NOMO-1 treated with DMSO at 0.1 percent for 48 hours (cell line): ENCODE measurements around the gene FAM20C.
"Not testable (repeated sequence)": the region's sequence is repeated elsewhere in the genome, so short reads cannot be mapped to it uniquely, and the experiment has no call there.

ENCODE experiments used
- DNase-seq: peaks from one replicate; lab custom pipeline; 2025; ENCODE audit not compliant: unreplicated experiment; lab: John Stamatoyannopoulos, UW

The FAM20C gene

DNA sequence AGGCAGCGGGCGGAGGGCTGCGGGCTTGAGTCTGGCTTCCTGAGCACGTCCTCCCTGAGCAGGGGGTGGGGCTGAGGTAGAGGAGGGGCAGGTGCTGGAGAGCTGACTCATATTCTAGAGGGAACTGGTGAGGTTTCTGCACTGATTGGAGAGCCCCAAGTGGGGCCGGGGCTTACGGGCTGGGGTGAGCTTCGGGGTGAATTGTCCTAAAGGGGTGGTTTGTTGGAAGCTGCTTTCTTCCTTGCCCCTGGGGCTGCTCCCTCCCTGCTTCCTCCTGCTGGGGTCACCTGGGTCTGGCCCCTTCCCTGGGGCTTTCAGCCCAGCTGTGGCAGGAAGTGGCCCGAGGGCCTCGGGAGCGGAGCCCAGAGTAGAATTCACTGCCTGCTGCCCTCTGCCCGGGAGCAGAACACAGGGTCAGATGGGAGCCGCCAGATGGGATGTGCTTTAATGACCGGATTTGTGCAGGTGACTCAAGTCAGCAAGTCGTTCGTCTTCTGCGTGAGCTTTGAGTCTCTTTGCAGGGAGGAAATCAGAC is 48.6 kb downstream of the FAM20C start:
- no peak for DNase-seq

DNA sequence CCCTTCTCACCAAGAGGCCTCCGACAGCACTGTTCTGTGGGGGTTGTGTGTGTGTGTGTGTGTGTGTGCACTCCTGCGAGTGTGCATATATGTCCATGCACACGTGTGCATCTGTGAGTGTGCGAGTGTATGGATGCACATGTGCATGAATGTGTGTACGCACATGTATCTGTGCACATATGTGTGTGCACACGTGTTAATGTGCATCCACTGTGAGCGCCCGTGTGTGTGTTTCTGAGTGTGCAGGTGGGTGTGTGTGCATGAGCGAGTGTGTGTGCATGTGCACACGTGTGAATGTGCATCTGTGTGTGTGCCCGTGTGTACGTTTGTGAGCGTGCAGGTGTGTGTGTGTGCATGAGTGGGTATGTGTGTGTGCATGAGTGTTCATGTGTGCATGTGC is 49.1 kb downstream of the FAM20C start:
- DNase-seq = no peak

DNA sequence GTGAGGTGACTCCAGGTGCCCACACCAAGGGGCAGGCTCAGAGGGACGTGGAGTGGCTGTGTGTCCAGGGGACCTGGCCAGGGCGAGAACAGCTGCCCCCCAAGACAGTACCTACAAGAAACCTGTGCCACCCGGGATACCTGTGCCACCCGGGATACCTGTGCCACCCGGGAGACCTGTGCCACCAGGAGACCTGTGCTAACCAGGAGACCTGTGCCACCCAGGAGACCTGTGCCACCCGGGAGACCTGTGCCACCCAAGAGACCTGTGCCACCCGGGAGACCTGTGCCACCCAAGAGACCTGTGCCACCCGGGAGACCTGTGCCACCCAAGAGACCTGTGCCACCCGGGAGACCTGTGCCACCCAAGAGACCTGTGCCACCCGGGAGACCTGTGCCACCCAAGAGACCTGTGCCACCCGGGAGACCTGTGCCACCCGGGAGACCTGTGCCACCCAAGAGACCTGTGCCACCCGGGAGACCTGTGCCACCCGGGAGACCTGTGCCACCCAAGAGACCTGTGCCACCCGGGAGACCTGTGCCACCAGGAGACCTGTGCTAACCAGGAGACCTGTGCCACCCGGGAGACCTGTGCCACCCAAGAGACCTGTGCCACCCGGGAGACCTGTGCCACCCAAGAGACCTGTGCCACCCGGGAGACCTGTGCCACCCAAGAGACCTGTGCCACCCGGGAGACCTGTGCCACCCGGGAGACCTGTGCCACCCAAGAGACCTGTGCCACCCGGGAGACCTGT is 50.6 kb downstream of the FAM20C start:
- DNase-seq = not testable (repeated sequence)

- DNase-seq = not testable (repeated sequence)
These were observed 51.2 kb downstream of the FAM20C start for GRCh38 chr7:243580-243978.

DNA sequence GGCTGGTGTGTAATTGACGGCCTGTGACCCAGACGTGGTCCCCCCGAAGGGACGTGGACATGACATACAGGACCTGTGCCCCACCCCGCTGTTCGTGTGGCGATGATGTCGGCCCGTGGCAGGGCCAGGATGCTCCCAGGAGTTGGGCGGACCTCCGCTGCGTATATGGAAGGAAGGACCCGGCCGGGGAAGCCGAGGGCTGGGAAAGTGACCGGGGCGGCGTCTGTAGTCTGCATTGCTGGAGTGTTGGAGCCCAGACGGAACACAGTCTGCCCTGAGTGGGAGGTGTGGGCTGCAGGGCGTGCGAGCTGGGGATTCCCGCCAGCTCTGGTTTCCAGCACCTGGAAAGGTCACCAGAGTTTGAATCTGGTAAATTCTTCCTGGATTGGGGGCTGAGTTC is 52.6 kb downstream of the FAM20C start:
- DNase-seq = no peak

DNA sequence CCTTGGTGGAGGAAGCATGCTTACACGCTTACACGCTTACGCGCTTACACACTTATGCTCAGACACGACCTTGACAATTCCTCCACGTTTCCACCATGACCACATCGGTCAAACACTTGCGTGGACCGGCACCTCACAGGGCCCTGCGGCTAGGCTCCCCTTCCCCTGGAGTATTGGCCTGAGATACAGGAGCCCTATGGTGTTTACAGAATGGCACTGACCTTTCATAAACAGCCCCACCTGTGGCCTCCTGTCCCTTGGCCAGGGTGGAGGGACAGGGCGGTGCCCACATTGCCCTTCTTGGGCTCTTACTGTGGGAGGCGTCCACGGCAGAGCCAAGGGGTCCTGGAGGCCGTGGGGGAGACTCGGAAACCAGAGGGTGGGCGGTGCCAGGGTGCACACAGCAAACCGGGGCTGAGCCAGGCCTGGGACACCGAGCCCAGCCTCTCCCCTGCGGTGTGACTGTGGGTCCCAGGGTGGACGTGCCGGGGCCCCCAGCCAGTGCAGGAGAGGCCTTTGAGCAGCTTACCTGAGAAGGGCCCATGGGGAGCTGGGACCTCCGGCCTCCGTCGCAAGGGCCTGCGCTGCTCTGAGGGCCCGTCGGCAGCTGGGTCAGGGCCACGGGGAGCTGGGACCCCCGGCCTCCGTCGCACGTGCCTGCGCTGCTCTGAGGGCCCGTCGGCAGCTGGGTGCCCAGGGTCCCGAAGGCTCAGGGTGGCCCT is 53.4 kb downstream of the FAM20C start:
- DNase-seq = no peak

GRCh38 chr7:246451-246850 is 54.1 kb downstream of the FAM20C start:
- no peak for DNase-seq

GRCh38 chr7:247181-247580 is 54.8 kb downstream of the FAM20C start:
- DNase-seq = no peak

DNA sequence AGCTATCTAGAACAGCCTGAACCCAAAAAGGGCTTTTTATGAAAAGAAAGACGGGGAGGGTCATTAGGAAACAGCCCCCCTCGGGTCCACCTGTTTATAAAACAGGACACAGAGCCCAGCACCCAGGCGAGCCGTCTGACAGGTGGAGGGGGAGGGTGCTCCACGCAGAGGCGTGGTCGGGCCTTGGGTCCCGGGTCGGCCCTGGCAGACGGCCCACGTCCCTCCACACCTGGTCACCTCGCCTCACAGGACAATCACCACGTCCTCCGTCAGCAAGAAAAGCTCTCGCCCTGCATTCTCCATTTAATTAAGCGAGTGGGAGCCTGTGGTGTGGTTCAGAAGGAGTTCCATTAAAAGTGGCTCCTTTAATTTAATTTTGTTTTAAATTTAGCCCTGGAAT is 55.3 kb downstream of the FAM20C start:
- no peak for DNase-seq

DNA sequence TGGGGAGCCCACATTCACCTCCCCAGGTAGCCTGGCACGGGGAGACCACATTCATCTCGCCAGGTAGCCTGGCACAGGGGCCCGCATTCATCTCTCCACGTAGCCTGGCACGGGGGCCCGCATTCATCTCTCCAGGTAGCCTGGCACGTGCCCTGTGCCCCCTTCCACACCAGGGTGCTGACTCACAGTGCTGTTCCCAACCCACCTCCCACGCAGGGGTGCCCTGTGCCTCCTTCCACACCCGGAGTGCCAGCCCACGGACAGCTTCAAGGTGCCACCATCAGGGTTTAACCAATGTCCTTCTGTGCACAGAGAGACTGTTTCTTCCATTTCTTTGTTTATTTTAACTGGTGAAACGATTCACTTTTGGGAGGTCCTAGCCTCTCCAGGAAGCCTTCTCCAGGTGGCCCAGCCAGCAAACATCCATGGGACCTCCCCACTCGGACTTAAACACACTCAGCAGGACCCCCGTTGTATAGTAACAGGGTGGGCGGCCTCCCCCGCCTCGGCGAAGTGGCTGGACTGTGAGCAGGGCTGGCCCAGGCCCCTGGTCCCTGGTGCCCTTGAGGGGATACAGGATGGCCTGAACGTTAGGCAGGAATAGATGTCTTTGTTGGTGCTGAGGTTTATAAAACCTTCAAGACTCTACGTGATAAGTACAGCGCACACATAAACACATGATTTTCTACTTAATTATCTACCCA is 56.5 kb downstream of the FAM20C start:
- no peak for DNase-seq

- DNase-seq = no peak
These were observed 57.6 kb downstream of the FAM20C start for GRCh38 chr7:249989-250388.

DNA sequence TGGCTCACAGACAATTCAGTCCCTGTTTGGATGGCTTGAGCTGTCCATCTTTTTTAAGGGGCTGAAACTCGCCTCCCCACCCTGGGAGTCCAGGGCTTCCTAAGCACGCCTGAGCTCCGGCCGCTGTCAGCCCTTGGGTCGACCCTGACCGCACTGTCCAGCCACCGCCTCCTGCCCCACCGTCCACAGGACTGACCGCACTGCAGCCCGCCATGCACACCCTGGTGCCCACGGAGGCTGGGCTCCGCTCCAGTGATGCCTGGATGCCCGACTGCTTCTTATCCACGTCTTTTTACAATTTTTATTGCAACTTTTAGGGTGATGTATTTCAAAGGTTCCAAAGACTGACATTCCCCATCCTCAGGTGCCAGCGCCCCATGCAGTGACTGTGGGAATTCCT is 58.2 kb downstream of the FAM20C start:
- no peak for DNase-seq

GRCh38 chr7:251005-251404 is 58.6 kb downstream of the FAM20C start:
- no peak for DNase-seq

GRCh38 chr7:251446-252175 is 59.2 kb downstream of the FAM20C start:
- DNase-seq = no peak

DNA sequence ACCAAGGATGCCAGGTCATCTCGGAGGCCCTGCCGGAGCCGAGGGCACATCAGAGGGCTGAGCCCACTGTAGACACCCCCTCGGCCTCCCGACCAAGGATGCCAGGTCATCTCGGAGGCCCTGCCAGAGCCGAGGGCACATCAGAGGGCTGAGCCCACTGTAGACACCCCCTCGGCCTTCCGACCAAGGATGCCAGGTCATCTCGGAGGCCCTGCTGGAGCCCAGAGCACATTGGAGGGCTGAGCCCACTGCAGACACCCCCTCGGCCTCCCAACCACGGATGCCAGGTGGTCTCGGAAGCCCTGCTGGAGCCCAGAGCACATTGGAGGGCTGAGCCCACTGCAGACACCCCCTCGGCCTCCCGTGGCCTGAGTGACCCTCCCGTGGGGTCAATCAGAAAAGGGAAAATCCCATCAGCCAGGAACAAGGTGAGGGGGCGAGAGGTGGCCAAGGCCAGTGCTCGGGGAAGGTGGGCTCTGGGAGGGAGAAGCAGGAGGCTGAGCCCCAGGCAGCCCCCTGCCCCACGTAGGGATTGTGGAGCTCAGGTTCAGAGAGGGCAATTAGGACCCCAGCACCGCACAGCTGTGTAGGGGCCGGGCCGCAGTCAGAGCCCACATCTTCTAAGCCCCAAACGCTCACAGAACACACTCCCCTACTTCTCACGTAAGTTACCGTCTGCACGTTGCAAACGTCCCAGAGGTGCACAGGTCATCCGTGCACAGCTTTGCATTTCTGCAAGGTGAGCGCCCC is 60.0 kb downstream of the FAM20C start:
- no peak for DNase-seq

- no peak for DNase-seq
These were observed 60.6 kb downstream of the FAM20C start for GRCh38 chr7:252981-253380.

- no peak for DNase-seq
These were observed 61.4 kb downstream of the FAM20C start for GRCh38 chr7:253581-254336.

- no peak for DNase-seq
These were observed 62.1 kb downstream of the FAM20C start for GRCh38 chr7:254337-255037.

DNA sequence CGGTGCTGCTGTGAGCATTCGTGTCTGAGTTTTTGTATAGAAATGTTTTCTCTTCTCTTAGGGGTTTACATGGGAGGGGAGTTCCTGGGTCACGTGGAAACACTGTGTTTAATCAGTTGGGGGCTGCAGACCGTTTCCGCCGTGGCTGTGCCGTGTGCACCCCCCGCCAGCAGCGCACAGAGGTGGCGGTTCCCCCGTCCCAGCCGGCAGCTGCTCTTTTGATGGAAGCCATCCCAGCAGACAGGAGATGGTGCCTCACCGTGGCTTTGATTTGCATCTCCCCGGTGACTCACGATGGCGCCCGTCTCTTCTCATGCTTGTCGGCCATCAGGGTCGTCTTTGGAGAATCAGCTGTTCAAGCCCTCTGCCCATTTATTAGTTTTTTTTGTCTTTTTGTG is 62.7 kb downstream of the FAM20C start:
- DNase-seq = no peak
